NCI-H524 (cell line): ENCODE results near the gene MORF4L1.
"Not testable (repeated sequence)": the region's sequence is repeated elsewhere in the genome, so short reads cannot be mapped to it uniquely, and the experiment has no call there.

ENCODE experiments used
- DNase-seq, 2 experiments: peaks; one replicate each; lab custom pipeline; 2025; lab: John Stamatoyannopoulos, UW

MORF4L1 gene

DNA sequence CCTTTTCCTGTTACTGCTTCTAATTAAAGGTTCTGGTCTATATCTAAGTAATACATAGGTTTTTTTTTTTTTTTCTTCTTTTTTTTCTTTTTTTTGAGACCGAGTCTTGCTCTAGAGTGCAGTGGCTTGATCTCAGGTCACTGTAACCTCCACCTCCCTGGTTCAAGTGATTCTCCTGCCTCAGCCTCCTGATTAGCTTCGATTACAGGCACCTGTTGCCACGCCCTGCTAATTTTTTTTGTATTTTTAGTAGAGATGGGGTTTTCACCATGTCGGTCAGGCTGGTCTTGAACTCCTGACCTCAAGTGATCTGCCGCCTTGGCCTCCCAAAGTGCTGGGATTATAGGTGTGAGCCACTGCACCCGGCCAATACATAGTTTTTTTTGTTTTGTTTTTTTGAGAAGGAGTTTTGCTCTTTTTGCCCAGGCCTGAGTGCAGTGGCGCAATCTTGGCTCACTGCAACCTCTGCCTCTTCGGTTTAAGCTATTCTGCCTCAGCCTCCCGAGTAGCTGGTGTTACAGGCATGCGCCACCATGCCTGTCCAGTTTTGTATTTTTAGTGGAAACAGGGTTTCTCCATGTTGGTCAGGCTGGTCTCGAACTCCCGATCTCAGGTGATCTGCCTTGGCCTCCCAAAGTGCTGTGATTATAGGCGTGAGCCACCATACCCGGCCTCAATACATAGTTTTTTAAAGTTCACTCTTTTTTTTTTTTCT lies 28.3 kb downstream of the MORF4L1 start:
- DNase-seq = not testable (repeated sequence)

GRCh38 chr15:78902281-78903032 lies 29.8 kb downstream of the MORF4L1 start:
- DNase-seq = not testable (repeated sequence)

DNA sequence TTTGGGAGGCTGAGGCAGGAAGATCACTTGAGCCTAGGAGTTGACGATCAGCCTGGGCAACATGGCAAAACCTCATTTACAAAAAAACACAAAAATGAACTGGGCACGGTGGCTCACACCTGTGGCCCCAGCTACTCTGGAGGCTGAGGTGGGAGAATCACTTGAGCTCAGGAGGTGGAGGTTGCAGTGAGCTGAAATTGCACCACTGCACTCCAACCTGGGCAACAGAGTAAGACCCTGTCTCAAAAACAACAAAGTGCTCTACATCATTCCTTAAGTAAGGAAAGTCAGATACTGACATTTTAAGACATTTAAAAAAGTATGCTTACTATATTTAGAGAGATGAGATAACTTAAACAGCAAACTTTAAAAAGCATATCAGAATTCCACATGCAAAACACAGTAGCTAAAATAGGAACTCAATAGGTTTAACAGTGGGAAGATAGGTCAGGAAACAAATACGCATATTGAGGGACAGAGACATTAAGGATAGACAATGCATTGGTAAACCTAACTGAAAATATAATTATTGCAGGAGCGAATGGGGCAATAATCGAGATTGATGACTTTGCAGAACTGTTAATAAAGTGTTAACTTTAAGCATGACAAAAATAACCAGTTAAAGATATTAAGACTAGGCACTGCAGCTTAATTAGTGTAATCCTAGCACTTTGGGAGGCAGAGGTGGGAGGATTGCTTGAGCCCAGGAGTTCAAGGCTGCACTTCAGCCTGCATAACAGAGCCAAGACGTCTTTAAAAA lies 32.1 kb downstream of the MORF4L1 start:
- DNase-seq = no peak

GRCh38 chr15:78906316-78906620 lies 33.6 kb downstream of the MORF4L1 start:
- no peak for DNase-seq

DNA sequence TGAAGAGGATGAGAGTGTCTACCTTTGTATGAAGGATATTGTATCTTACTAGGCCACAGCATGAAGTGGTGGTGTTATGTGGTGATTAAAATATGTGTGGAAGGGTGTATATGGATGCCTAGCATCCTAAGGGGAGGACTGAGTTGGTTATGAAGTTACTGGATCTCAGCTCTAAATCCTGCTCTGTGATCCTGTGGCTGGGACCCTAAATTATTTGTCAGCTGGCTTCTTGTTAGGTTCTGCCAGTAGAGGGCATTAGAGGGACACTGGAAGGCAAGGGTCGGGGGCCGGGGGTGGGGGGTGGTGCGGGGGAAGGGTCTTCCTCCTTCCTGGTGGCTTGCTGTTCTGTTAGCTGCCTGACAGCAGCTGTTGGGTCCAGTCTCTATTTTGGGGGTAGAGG lies 34.9 kb downstream of the MORF4L1 start:
- peak in 1 of 2 experiments; percentile 24 for DNase-seq

GRCh38 chr15:78909160-78909695 lies 36.5 kb downstream of the MORF4L1 start:
- no peak for DNase-seq

DNA sequence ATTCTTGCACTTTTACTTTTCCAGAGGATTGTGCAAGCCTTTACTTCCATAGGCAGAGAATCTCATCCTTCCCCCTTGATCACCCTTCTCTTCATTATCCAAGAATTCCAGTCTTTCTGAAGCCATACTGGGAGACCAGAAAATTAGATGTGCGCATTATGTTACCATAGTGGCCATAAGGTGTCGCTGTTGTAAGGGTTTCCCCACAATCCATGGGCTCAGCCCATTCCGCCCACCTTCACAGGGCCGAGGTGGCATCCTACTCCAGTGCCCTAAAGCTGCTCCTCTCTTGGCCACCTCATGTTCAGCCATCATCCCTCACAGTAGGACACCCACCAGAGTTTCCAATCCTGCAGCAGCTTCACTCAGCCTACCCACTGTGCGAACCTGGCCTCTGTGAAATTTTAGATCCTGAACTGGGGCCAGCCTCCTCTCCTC lies 37.1 kb downstream of the MORF4L1 start:
- DNase-seq = peak; percentile 9 to 59

GRCh38 chr15:78910271-78910670 lies 37.6 kb downstream of the MORF4L1 start:
- DNase-seq = no peak

- no peak for DNase-seq
These were observed 39.6 kb downstream of the MORF4L1 start for GRCh38 chr15:78912316-78912715.

DNA sequence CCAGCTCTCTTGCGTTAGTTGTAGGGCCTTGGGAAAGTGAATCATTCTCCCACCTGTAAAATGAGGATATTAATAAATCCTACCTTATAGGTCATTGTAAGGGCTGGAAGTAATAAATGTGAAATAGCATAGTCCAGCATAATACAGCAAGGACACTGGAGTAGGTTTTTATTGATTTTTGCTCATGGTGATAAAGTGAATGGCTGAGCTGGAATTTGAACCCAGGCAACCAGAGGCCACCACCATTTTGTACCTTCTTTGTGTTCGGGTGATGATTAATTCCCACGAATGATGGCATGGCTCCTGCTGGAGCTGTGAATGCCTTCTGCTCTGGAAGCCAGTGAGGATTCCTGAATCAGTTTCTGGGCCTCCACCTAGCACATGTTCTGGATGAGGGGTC lies 40.3 kb downstream of the MORF4L1 start:
- no peak for DNase-seq

- DNase-seq = peak in 1 of 2 experiments; percentile 19
These were observed 41.5 kb downstream of the MORF4L1 start for GRCh38 chr15:78914027-78914764.

- no peak for DNase-seq
These were observed 42.8 kb downstream of the MORF4L1 start for GRCh38 chr15:78915341-78916087.

- no peak for DNase-seq
These were observed 43.4 kb downstream of the MORF4L1 start for GRCh38 chr15:78916088-78916487.

DNA sequence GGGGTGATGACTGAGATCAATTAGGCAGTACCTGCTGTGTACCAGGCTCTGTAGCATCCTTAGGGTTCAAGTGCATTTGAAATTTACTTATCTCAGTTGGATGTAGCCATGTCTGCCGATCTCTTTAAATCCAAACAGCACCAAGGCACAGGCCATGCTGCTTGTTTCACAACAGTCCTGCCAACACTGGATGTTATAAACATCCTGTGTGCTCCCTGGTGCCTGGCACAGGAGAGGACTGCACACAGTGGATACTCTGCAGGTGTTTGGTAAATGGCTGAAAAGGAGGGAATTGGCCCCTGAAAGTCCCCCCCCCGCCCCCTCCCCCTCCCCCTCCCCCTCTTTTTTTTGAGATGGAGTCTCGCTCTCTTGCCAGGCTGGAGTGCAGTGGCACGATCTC lies 45.2 kb downstream of the MORF4L1 start:
- DNase-seq = no peak

DNA sequence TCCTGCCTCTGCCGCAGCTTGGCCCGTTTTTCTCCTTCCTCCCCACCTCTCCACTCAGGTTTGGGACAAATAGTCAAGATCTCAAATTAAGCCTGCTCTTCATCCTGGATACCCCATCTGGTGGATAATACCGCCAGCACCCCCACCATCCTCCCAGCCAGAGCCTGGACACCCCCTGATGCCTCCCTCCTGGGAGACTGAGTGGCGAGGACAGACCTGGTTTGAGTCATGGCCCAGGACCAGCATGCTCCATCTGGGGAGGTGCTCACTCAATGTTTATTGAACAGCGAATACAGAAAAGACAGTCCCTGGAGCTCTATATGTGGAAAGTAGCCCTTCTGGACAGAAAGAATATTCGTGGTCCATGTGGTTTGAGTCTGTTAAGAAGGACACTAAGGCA lies 48.8 kb downstream of the MORF4L1 start:
- DNase-seq = no peak

GRCh38 chr15:78921940-78922339 lies 49.2 kb downstream of the MORF4L1 start:
- DNase-seq = no peak

DNA sequence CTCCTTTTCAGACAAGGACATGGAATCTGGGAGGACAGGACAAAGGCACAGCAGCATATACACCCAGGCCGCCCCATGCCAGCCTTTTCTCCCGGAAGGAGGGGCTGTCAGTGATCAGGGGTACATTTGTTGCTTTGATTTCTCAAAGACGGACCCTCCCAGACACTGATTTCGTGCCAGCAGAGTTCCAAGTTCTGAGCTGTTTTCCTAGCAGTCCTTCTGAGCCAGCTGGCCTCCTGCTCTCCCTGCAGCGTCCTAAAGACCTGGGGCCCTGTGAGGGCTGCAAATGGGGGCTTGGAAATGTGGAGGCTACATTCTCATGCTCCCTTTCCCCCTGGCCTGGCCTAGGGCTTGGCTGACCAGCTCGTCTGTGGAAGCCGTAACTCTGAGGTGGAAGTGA lies 49.8 kb downstream of the MORF4L1 start:
- no peak for DNase-seq

- no peak for DNase-seq
These were observed 50.3 kb downstream of the MORF4L1 start for GRCh38 chr15:78923015-78923414.

DNA sequence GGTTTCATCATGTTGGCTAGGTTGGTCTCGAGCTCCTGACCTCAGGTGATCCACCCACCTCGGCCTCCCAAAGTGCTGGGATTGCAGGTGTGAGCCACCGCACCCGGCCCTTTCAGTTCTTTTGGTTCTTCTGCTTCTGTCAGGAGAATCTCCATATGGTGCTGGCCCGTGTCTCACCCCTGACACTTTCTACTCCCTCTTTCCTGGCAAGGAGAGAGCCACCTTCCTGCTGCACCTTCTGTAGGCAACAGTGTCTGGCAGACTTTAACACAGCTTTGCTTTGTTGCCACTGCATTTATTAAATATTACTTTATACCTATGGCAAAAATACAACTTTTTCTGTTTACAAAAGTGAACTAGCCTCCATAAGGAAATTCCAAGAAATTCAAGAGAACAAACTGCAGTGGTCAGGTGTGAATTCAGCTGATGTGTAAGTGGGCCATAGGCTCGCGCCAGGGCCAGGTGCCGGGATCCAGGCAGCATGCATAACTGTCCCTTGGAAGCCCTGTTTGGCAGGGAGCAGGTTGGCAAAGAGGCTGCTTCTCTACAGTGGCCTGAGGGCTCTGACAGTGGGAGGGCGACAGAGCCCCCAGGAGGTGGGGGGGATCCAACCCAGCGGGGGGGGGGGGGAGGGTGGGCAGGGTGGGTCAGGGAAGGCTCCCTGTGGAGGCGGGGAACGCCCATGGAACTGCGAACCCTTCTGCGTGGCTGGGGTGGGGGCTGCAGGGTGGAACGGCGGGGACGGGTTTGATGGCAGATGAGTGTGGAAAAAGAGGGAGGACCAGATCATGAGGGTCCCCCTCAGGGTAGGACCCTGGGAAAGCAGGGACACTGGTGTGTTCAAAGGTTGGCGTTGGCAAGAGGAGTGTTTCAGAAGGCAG lies 51.0 kb downstream of the MORF4L1 start:
- no peak for DNase-seq

GRCh38 chr15:78925076-78925624 lies 52.5 kb downstream of the MORF4L1 start:
- no peak for DNase-seq
